Activated T-cell treated with anti-CD3 and anti-CD28 coated beads for 24 hours (primary cell): ENCODE measurements around the gene OPCML.

Experiments
- DNase-seq: peaks from one replicate; pipeline ENCODE4 v3.0.0-alpha.2; 2020; ENCODE audit warnings: low read depth

The OPCML gene

GRCh38 chr11:133070021-133070713 lies 462.1 kb downstream of the OPCML start:
- DNase-seq: no peak

GRCh38 chr11:133065847-133066485 lies 466.3 kb downstream of the OPCML start:
- DNase-seq: no peak

GRCh38 chr11:133064961-133065360 lies 467.3 kb downstream of the OPCML start:
- no peak for DNase-seq

GRCh38 chr11:133064152-133064877 lies 468.0 kb downstream of the OPCML start:
- no peak for DNase-seq

GRCh38 chr11:133058501-133058900 lies 473.8 kb downstream of the OPCML start:
- DNase-seq: no peak

GRCh38 chr11:133053124-133053776 lies 479.1 kb downstream of the OPCML start:
- no peak for DNase-seq

GRCh38 chr11:133052537-133052936 lies 479.8 kb downstream of the OPCML start:
- DNase-seq: no peak

- no peak for DNase-seq
Measured at GRCh38 chr11:133049244-133050019, 482.9 kb downstream of the OPCML start.

- no peak for DNase-seq
Measured at GRCh38 chr11:133048270-133048669, 484.0 kb downstream of the OPCML start.

GRCh38 chr11:133047771-133048115 lies 484.6 kb downstream of the OPCML start:
- DNase-seq: no peak

GRCh38 chr11:133047036-133047770 lies 485.1 kb downstream of the OPCML start:
- no peak for DNase-seq

- no peak for DNase-seq
Measured at GRCh38 chr11:133046252-133046651, 486.0 kb downstream of the OPCML start.

- no peak for DNase-seq
Measured at GRCh38 chr11:133041928-133042882, 490.1 kb downstream of the OPCML start.

- no peak for DNase-seq
Measured at GRCh38 chr11:133041181-133041580, 491.1 kb downstream of the OPCML start.

- no peak for DNase-seq
Measured at GRCh38 chr11:133040289-133040900, 491.9 kb downstream of the OPCML start.

- no peak for DNase-seq
Measured at GRCh38 chr11:133038850-133039249, 493.5 kb downstream of the OPCML start.

- DNase-seq: no peak
Measured at GRCh38 chr11:133034929-133035328, 497.4 kb downstream of the OPCML start.

- DNase-seq: no peak
Measured at GRCh38 chr11:133029107-133029506, 503.2 kb downstream of the OPCML start.

GRCh38 chr11:133026952-133027351 lies 505.3 kb downstream of the OPCML start:
- DNase-seq: no peak

- no peak for DNase-seq
Measured at GRCh38 chr11:133024301-133024700, 508.0 kb downstream of the OPCML start.
